HepG2 (cell line): Measurements from ENCODE around the gene ZNF500. TPM values are rescaled to one million over a fixed set of nuclear protein-coding genes. Genes with fewer than 3 reads are reported as not detected.

Source experiments
- MAFF ChIP-seq: IDR thresholded peaks from 2 replicates; pipeline ENCODE4 v1.6.1; 2011; ENCODE audit warnings: low read depth, low read length, improper control_type of control experiment
- POLR2A ChIP-seq, 2 experiments: IDR thresholded peaks; 2 replicates each; pipeline ENCODE4 v1.6.1; 2011; ENCODE audit warnings: low read depth in 2 of 2, low read length in 2 of 2, mild to moderate bottlenecking in 1 of 2, moderate library complexity in 1 of 2; ENCODE audit not compliant: insufficient read depth in 1 of 2
- TBP ChIP-seq: sonication (generic); formaldehyde crosslinking; IDR thresholded peaks from 2 replicates; pipeline ENCODE4 v1.5.0; 2020; ENCODE audit warnings: missing genetic modification reagents
- ZNF329 ChIP-seq: sonication (generic); formaldehyde crosslinking; IDR thresholded peaks from 2 replicates; pipeline ENCODE4 v1.9.0; 2021; ENCODE audit warnings: low read depth, mild to moderate bottlenecking, missing genetic modification reagents
- ZNF562 ChIP-seq: sonication (generic); formaldehyde crosslinking; IDR thresholded peaks from 2 replicates; pipeline ENCODE4 v1.8.0; 2022; ENCODE audit warnings: missing genetic modification reagents, borderline replicate concordance
- ZNF773 ChIP-seq: sonication (generic); formaldehyde crosslinking; IDR thresholded peaks from 2 replicates; pipeline ENCODE4 v1.4.0; 2020; ENCODE audit warnings: missing genetic modification reagents, borderline replicate concordance
- ZSCAN31 ChIP-seq: sonication (generic); formaldehyde crosslinking; IDR thresholded peaks from 2 replicates; pipeline ENCODE4 v1.5.0; 2020; ENCODE audit warnings: low read depth, mild to moderate bottlenecking, missing genetic modification reagents
- polyA plus RNA-seq, 8 experiments: library from polyadenylated mRNA; depleted of rRNA in 3 of 8; stranded (reverse) in 7 of 8; unstranded in 1 of 8; fragments of >200 nt; fragmentation: Illumina TruSeq in 4 of 8; extraction: Trizol in 4 of 8; gene quantifications; 2 replicates each; pipeline versions ENCODE4 v1.2.1 to v1.2.3, GENCODE V29; 2011 to 2016; ENCODE audit warnings: low read depth in 4 of 8, missing spikeins in 1 of 8, mixed read lengths in 1 of 8; ENCODE audit not compliant: insufficient read depth in 1 of 8
- total RNA-seq, 5 experiments: library from RNA; depleted of rRNA; stranded (reverse); fragments of >200 nt; fragmentation: Illumina TruSeq; extraction: Trizol; gene quantifications; 2 replicates each; pipeline ENCODE4 v1.2.3, GENCODE V29; 2016; ENCODE audit warnings: low read depth in 1 of 5
- TF ChIP-seq, protein P1 (sequence below): sonication (generic); formaldehyde crosslinking; conservative IDR thresholded peaks from 2 replicates; pipeline ENCODE4 v1.4.0; 2020; ENCODE audit warnings: missing genetic modification reagents
- TF ChIP-seq, protein P2 (sequence below): sonication (generic); formaldehyde crosslinking; IDR thresholded peaks from 2 replicates; pipeline ENCODE4 v1.5.0; 2020; ENCODE audit warnings: mild to moderate bottlenecking, missing genetic modification reagents, borderline replicate concordance
- TF ChIP-seq, protein P3 (sequence below), 2 experiments: sonication (generic) in 1 of 2; formaldehyde crosslinking in 1 of 2; IDR thresholded peaks; 2 replicates each; pipeline versions ENCODE4 v1.4.0 to v1.6.1; 2016 to 2020; ENCODE audit warnings: borderline replicate concordance in 1 of 2, low read depth in 1 of 2, mild to moderate bottlenecking in 1 of 2, missing genetic modification reagents in 1 of 2
- TF ChIP-seq, protein P4 (sequence below): IDR thresholded peaks from 2 replicates; pipeline ENCODE4 v1.6.1; 2016; ENCODE audit warnings: missing genetic modification reagents, missing compliant biosample characterization
- TF ChIP-seq, protein P5 (sequence below): sonication (generic); formaldehyde crosslinking; IDR thresholded peaks from 2 replicates; pipeline ENCODE4 v1.9.0; 2021; ENCODE audit warnings: missing genetic modification reagents, borderline replicate concordance

Gene ZNF500
- total and polyA plus RNA-seq, 2 of the 13 experiments (the other 11 are each of a cell fraction or from before 2014, with no cell fraction given): 6.1 to 12.2 TPM

DNA sequence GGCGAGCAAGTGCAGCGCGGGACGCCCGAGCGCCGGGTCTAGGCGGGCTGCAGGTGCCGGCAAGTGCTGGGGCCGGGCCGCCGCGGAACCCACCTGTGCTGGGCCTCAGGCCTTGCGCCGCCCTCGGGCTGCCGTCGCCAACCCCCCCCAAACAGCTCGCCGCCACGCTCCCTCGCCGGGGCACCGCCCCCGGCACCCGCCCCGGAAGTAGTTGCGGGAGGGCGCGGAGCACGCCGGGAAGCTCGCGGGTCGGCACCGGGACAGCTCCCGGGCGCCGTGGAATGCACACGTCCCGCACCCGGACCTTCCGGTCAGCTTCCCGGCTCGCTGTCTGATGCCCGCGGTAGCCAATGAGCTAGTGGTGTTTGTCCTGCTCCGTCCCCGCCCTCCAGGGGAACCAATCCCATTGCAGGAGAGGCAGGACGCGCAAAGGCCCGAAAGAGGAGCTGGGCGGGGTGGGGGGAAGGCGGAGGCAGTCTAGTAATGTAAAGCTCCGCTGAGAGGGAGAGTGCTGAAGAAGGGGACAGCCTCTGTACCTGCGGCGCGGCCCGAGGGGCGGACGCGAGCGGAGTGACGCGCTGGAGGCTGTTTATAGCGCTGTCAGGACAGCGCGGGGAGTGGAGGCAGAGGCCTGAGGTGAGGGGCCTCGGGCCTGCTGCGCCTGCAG lies 32.8 kb downstream of the ZNF500 start, which contains the start of the genes ANKS3 and DNAAF8 (continued):
- TF ChIP-seq, protein P1, sequence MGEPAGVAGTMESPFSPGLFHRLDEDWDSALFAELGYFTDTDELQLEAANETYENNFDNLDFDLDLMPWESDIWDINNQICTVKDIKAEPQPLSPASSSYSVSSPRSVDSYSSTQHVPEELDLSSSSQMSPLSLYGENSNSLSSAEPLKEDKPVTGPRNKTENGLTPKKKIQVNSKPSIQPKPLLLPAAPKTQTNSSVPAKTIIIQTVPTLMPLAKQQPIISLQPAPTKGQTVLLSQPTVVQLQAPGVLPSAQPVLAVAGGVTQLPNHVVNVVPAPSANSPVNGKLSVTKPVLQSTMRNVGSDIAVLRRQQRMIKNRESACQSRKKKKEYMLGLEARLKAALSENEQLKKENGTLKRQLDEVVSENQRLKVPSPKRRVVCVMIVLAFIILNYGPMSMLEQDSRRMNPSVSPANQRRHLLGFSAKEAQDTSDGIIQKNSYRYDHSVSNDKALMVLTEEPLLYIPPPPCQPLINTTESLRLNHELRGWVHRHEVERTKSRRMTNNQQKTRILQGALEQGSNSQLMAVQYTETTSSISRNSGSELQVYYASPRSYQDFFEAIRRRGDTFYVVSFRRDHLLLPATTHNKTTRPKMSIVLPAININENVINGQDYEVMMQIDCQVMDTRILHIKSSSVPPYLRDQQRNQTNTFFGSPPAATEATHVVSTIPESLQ: no peak
- TF ChIP-seq ZNF562 (CRISPR knock-in tag) (no peak), ZNF329 (CRISPR knock-in tag) (no peak), ZNF773 (CRISPR knock-in tag) (peak; percentile 92; the same call in 1 of the 2 replicates), TBP (CRISPR knock-in tag) (no peak), MAFF (no peak), POLR2A (IDR thresholded peaks at IDR 0.05; ENCODE audit: insufficient read depth in 1 of 2, low read depth in 2 of 2, low read length in 2 of 2) (peak; percentile 46 to 68), ZSCAN31 (CRISPR knock-in tag) (no peak)
- TF ChIP-seq, protein P2, sequence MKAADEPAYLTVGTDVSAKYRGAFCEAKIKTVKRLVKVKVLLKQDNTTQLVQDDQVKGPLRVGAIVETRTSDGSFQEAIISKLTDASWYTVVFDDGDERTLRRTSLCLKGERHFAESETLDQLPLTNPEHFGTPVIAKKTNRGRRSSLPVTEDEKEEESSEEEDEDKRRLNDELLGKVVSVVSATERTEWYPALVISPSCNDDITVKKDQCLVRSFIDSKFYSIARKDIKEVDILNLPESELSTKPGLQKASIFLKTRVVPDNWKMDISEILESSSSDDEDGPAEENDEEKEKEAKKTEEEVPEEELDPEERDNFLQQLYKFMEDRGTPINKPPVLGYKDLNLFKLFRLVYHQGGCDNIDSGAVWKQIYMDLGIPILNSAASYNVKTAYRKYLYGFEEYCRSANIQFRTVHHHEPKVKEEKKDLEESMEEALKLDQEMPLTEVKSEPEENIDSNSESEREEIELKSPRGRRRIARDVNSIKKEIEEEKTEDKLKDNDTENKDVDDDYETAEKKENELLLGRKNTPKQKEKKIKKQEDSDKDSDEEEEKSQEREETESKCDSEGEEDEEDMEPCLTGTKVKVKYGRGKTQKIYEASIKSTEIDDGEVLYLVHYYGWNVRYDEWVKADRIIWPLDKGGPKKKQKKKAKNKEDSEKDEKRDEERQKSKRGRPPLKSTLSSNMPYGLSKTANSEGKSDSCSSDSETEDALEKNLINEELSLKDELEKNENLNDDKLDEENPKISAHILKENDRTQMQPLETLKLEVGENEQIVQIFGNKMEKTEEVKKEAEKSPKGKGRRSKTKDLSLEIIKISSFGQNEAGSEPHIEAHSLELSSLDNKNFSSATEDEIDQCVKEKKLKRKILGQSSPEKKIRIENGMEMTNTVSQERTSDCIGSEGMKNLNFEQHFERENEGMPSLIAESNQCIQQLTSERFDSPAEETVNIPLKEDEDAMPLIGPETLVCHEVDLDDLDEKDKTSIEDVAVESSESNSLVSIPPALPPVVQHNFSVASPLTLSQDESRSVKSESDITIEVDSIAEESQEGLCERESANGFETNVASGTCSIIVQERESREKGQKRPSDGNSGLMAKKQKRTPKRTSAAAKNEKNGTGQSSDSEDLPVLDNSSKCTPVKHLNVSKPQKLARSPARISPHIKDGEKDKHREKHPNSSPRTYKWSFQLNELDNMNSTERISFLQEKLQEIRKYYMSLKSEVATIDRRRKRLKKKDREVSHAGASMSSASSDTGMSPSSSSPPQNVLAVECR: peak; percentile 98
- TF ChIP-seq, protein P3, sequence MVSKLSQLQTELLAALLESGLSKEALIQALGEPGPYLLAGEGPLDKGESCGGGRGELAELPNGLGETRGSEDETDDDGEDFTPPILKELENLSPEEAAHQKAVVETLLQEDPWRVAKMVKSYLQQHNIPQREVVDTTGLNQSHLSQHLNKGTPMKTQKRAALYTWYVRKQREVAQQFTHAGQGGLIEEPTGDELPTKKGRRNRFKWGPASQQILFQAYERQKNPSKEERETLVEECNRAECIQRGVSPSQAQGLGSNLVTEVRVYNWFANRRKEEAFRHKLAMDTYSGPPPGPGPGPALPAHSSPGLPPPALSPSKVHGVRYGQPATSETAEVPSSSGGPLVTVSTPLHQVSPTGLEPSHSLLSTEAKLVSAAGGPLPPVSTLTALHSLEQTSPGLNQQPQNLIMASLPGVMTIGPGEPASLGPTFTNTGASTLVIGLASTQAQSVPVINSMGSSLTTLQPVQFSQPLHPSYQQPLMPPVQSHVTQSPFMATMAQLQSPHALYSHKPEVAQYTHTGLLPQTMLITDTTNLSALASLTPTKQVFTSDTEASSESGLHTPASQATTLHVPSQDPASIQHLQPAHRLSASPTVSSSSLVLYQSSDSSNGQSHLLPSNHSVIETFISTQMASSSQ (IDR thresholded peaks at IDR 0.05; ENCODE audit: low read depth): no peak
- TF ChIP-seq, protein P3 (CRISPR knock-in tag; IDR thresholded peaks at IDR 0.05; ENCODE audit: borderline replicate concordance): peak; percentile 44; the same call in 1 of the 2 replicates
- TF ChIP-seq, protein P4, sequence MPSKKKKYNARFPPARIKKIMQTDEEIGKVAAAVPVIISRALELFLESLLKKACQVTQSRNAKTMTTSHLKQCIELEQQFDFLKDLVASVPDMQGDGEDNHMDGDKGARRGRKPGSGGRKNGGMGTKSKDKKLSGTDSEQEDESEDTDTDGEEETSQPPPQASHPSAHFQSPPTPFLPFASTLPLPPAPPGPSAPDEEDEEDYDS (CRISPR knock-in tag): no peak; the same call in 1 of the 2 replicates
- TF ChIP-seq, protein P5, sequence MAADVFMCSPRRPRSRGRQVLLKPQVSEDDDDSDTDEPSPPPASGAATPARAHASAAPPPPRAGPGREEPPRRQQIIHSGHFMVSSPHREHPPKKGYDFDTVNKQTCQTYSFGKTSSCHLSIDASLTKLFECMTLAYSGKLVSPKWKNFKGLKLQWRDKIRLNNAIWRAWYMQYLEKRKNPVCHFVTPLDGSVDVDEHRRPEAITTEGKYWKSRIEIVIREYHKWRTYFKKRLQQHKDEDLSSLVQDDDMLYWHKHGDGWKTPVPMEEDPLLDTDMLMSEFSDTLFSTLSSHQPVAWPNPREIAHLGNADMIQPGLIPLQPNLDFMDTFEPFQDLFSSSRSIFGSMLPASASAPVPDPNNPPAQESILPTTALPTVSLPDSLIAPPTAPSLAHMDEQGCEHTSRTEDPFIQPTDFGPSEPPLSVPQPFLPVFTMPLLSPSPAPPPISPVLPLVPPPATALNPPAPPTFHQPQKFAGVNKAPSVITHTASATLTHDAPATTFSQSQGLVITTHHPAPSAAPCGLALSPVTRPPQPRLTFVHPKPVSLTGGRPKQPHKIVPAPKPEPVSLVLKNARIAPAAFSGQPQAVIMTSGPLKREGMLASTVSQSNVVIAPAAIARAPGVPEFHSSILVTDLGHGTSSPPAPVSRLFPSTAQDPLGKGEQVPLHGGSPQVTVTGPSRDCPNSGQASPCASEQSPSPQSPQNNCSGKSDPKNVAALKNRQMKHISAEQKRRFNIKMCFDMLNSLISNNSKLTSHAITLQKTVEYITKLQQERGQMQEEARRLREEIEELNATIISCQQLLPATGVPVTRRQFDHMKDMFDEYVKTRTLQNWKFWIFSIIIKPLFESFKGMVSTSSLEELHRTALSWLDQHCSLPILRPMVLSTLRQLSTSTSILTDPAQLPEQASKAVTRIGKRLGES (CRISPR knock-in tag): 0 out of 2 replicates have a peak, but pooled peaks have one; percentile 41
